Tibial nerve (tissue), 4 donors: ENCODE measurements around the gene GOLGA6L25. TPM values are rescaled to one million over a fixed set of nuclear protein-coding genes. Genes with fewer than 3 reads are reported as not detected.

ENCODE experiments used
- small RNA-seq: library from RNA; depleted of rRNA; stranded (forward); fragments of <200 nt; gene quantifications from one replicate; pipeline ENCODE3, GENCODE V24; 2016
- total RNA-seq, 4 donors: library from RNA; depleted of rRNA; stranded (reverse); fragments of >200 nt; gene quantifications; one replicate each; pipeline ENCODE4 v1.1.0, GENCODE V29; 2016

GOLGA6L25 gene
- total RNA-seq, 4 donors from 2014 or later = not detected

Small RNAs within 50 kb of the gene (small RNA-seq; reads per million reads assigned to genes)
- not detected for gene AC138749.2
- gene RF00017 = not detected

Other genes with a start within 250 kb of the GOLGA6L25 start
- gene HERC2, start 231.4 kb upstream of the GOLGA6L25 start, total RNA-seq = 100 to 1,000 TPM in 1 of 4 donors, 10 to 100 TPM in 3; 74.1 to 106 (median 88.7) TPM
- gene GOLGA6L24, start 195.5 kb upstream of the GOLGA6L25 start, total RNA-seq = not detected
- gene GOLGA8F, start 174.9 kb upstream of the GOLGA6L25 start, total RNA-seq = not detected
- gene GOLGA8G, start 20.6 kb upstream of the GOLGA6L25 start, total RNA-seq = not detected
- 1 to 10 TPM; 4.9 to 6.6 (median 5.5) TPM for gene GOLGA8M, start 158.9 kb downstream of the GOLGA6L25 start, total RNA-seq